Keratinocyte (primary cell): ENCODE measurements around the gene ATF2.

Source experiments
- EZH2 ChIP-seq: IDR thresholded peaks from one replicate; pipeline ENCODE4 v1.6.1; 2012; ENCODE audit warnings: inconsistent platforms, mild to moderate bottlenecking, low read length, moderate library complexity
- TF ChIP-seq, protein P1 (sequence below), 3 experiments: IDR thresholded peaks in 1 of 3; conservative IDR thresholded peaks in 1 of 3; optimal IDR thresholded peaks in 1 of 3; 2 replicates in 2 of 3; 3 replicates in 1 of 3; pipeline versions ENCODE3 to v1.5.1; 2011; ENCODE audit warnings: low read length in 3 of 3, mild to moderate bottlenecking in 3 of 3, moderate library complexity in 2 of 3, control low read depth in 1 of 3, inconsistent platforms in 1 of 3; ENCODE audit not compliant: insufficient read depth in 2 of 3; ENCODE audit errors: extremely low read depth in 1 of 3

DNA sequence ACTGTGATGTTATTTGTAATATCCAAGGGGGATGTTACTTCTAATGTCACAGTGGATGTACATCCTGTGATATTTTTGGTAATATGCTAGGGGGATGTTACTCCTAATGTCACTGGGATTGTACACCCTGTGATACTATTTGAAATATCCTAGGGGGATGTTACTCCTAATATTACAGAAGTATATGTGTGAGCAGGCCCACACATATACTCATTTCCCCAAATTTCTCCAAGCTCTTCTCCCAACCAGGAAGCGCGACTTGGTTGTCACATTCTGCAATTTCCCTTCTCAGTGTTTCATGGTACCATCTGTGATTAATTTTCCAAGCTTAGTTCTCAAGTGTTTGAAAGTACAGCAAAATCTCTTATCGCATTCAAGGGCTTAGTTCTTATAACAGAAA is 133.3 kb downstream of the ATF2 start:
- no peak for TF ChIP-seq EZH2
- TF ChIP-seq, protein P1, sequence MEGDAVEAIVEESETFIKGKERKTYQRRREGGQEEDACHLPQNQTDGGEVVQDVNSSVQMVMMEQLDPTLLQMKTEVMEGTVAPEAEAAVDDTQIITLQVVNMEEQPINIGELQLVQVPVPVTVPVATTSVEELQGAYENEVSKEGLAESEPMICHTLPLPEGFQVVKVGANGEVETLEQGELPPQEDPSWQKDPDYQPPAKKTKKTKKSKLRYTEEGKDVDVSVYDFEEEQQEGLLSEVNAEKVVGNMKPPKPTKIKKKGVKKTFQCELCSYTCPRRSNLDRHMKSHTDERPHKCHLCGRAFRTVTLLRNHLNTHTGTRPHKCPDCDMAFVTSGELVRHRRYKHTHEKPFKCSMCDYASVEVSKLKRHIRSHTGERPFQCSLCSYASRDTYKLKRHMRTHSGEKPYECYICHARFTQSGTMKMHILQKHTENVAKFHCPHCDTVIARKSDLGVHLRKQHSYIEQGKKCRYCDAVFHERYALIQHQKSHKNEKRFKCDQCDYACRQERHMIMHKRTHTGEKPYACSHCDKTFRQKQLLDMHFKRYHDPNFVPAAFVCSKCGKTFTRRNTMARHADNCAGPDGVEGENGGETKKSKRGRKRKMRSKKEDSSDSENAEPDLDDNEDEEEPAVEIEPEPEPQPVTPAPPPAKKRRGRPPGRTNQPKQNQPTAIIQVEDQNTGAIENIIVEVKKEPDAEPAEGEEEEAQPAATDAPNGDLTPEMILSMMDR (optimal IDR thresholded peaks at IDR 0.05 in 1 of 3, IDR thresholded peaks at IDR 0.05 in 1 of 3, conservative IDR thresholded peaks at IDR 0.05 in 1 of 3; ENCODE audit: extremely low read depth in 1 of 3, insufficient read depth in 2 of 3, low read length in 3 of 3) = no peak
